HepG2 (cell line): Measurements from ENCODE around the gene MAPK8IP1. TPM values are rescaled to one million over a fixed set of nuclear protein-coding genes. Genes with fewer than 3 reads are reported as not detected.
"Not testable (repeated sequence)": the region's sequence is repeated elsewhere in the genome, so short reads cannot be mapped to it uniquely, and the experiment has no call there.

Source experiments
- ATAC-seq: fragments of 200-7000 bp; cut with Tn5 transposase; 3 replicates; pipeline ENCODE4 v1.9.1; 2020; ENCODE audit warnings: mild to moderate bottlenecking, moderate library complexity
- BruUV-seq: library from RNA; stranded (reverse); fragments of 400-500 nt; replicated peaks from 2 replicates; lab custom pipeline; 2021; lab: Mats Ljungman, UMichigan
- CTCF ChIA-PET: fragments of 300-600 bp; formaldehyde crosslinking; extraction: SDS; loops from one replicate; lab custom pipeline; 2021; ENCODE audit warnings: low total read pairs, inconsistent platforms, low intra/inter-chr PET ratio; lab: Yijun Ruan, JAX
- POLR2A ChIA-PET: fragments of 350-600 bp; sonication (Branson Sonifier 250); formaldehyde crosslinking; loops from one replicate; lab custom pipeline; 2020; ENCODE audit warnings: antibody characterized with exemption, inconsistent platforms; lab: Yijun Ruan, JAX
- DNase-seq: peaks from one replicate; pipeline ENCODE4 v3.0.0-alpha.2; 2015; ENCODE audit warnings: low spot score
- FAIRE-seq: peaks from 3 replicates; lab custom pipeline; 2011; peaks lifted over from hg19 to GRCh38; lab: Jason Lieb, UNC
- H2AFZ ChIP-seq: one replicate; pipeline ENCODE4 v1.6.1; 2011; ENCODE audit warnings: low read length, inconsistent platforms
- H3K27ac ChIP-seq: fragments of 300-600 bp; 3 replicates; pipeline ENCODE4 v1.8.0; 2011; ENCODE audit warnings: mixed run types, mild to moderate bottlenecking, mixed read lengths, low read length, inconsistent platforms; ENCODE audit not compliant: insufficient read depth; ENCODE audit errors: extremely low read length
- H3K27me3 ChIP-seq, 2 experiments: fragments of 200-600 bp in 1 of 2; 2 replicates in 1 of 2; 3 replicates in 1 of 2; pipeline versions ENCODE4 v1.6.0 to v1.8.0; 2011; ENCODE audit warnings: low read length in 2 of 2, mild to moderate bottlenecking in 2 of 2, moderate library complexity in 2 of 2, inconsistent platforms in 1 of 2; ENCODE audit not compliant: insufficient read depth in 2 of 2, control insufficient read depth in 1 of 2
- H3K36me3 ChIP-seq, 2 experiments: fragments of 200-600 bp in 1 of 2; replicated peaks in 1 of 2; 2 replicates in 1 of 2; 3 replicates in 1 of 2; pipeline versions ENCODE4 v1.5.1 to v1.8.0; 2011; ENCODE audit warnings: low read length in 2 of 2, inconsistent platforms in 1 of 2; ENCODE audit not compliant: insufficient read depth in 2 of 2, control insufficient read depth in 1 of 2
- H3K4me1 ChIP-seq: 2 replicates; pipeline ENCODE4 v1.5.1; 2012; ENCODE audit warnings: low read length, inconsistent platforms; ENCODE audit not compliant: insufficient read depth
- H3K4me2 ChIP-seq: 2 replicates; pipeline ENCODE4 v1.6.0; 2011; ENCODE audit warnings: low read depth, low read length, inconsistent platforms
- H3K4me3 ChIP-seq, 3 experiments: fragments of 200-600 bp in 1 of 3; sonication (generic), shearing (Covaris generic) in 1 of 3; replicated peaks in 1 of 3; 2 replicates each; pipeline ENCODE4 v1.5.1; 2011 to 2016; ENCODE audit warnings: low read length in 3 of 3, inconsistent platforms in 2 of 3, low read depth in 2 of 3, mild to moderate bottlenecking in 2 of 3, control low read depth in 1 of 3, mixed read lengths in 1 of 3; ENCODE audit not compliant: insufficient read depth in 1 of 3
- H3K79me2 ChIP-seq: one replicate; pipeline ENCODE4 v1.6.1; 2011; ENCODE audit warnings: low read length, inconsistent platforms; ENCODE audit not compliant: insufficient read depth
- H3K9ac ChIP-seq: 2 replicates; pipeline ENCODE4 v1.6.0; 2011; ENCODE audit warnings: mild to moderate bottlenecking, low read depth, low read length, inconsistent platforms; ENCODE audit not compliant: insufficient read depth
- H3K9me3 ChIP-seq: 2 replicates; pipeline ENCODE4 v1.5.1; 2012; ENCODE audit warnings: mild to moderate bottlenecking, low read length
- H4K20me1 ChIP-seq: 2 replicates; pipeline ENCODE4 v1.6.0; 2011; ENCODE audit warnings: inconsistent platforms, mild to moderate bottlenecking, low read length, moderate library complexity; ENCODE audit not compliant: insufficient read depth
- CREB1 ChIP-seq, 2 experiments: fragments of 450-650 bp in 1 of 2; IDR thresholded peaks; 2 replicates each; pipeline ENCODE4 v1.6.1; 2016 to 2017; ENCODE audit warnings: control low read depth in 1 of 2, mild to moderate bottlenecking in 1 of 2, missing compliant biosample characterization in 1 of 2, missing genetic modification characterization in 1 of 2
- ZNF501 ChIP-seq: sonication (generic); formaldehyde crosslinking; IDR thresholded peaks from 2 replicates; pipeline ENCODE4 v1.5.1; 2020; ENCODE audit warnings: mild to moderate bottlenecking, moderate library complexity, missing genetic modification reagents
- WGBS: methylation state at CpG from one replicate; pipeline ENCODE4 v1.1.6; 2017; ENCODE audit warnings: low lambda C conversion rate; 5-methylcytosine and 5-hydroxymethylcytosine counted together
- in situ Hi-C: cut with HindIII; loops from 2 replicates; pipeline ENCODE4 v1.10.0; 2017; ENCODE audit warnings: low pct_unique_long_range_greater_than_20kb; ENCODE audit not compliant: extremely low pct_ligation_motif_present
- intact Hi-C: fragments of 100-400 bp; cut with micrococcal nuclease; formaldehyde crosslinking; loops from one replicate; pipeline ENCODE4 v1.10.0; 2022; ENCODE audit not compliant: unreplicated experiment
- polyA plus RNA-seq, 8 experiments: library from polyadenylated mRNA; depleted of rRNA in 3 of 8; stranded (reverse) in 7 of 8; unstranded in 1 of 8; fragments of >200 nt; fragmentation: Illumina TruSeq in 4 of 8; extraction: Trizol in 4 of 8; gene quantifications; 2 replicates each; pipeline versions ENCODE4 v1.2.1 to v1.2.3, GENCODE V29; 2011 to 2016; ENCODE audit warnings: low read depth in 4 of 8, missing spikeins in 1 of 8, mixed read lengths in 1 of 8; ENCODE audit not compliant: insufficient read depth in 1 of 8
- total RNA-seq, 5 experiments: library from RNA; depleted of rRNA; stranded (reverse); fragments of >200 nt; fragmentation: Illumina TruSeq; extraction: Trizol; gene quantifications; 2 replicates each; pipeline ENCODE4 v1.2.3, GENCODE V29; 2016; ENCODE audit warnings: low read depth in 1 of 5

Gene MAPK8IP1
- total and polyA plus RNA-seq, 2 of the 13 experiments (the other 11 are each of a cell fraction or from before 2014, with no cell fraction given) = 2.2 to 4.2 TPM

DNA sequence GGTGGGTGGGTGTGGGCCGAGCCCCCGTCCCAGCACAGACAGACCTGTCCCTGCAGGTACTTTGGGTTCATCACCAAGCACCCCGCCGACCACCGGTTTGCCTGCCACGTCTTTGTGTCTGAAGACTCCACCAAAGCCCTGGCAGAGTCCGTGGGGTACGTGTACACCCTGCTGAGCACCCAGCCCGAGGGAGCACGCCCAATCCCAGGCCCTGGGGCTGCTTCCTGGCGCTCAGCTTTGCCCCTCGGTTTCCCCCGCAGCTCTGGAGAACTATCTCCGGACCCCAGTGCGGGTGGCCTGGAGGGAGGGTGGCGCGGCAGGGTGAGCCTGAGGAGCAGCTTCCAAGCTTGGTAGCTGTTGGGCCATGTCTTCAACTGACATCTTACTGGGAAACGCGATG, 19.6 kb downstream of the MAPK8IP1 start:
- no peak for ATAC-seq
- in situ Hi-C loops = no loop called here

DNA sequence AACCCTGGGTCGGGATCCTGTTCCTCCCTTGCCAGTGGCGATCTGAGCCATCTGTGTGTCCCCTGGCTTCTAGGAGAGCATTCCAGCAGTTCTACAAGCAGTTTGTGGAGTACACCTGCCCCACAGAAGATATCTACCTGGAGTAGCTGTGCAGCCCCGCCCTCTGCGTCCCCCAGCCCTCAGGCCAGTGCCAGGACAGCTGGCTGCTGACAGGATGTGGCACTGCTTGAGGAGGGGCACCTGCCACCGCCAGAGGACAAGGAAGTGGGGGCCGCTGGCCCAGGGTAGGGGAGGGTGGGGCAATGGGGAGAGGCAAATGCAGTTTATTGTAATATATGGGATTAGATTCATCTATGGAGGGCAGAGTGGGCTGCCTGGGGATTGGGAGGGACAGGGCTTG, 20.1 kb downstream of the MAPK8IP1 start:
- 89% methylated on average over 4 of the region's 6 CpGs for WGBS
- peaks cover 15% of the 10 kb centered on the region for H3K4me1 ChIP-seq
- H3K36me3 ChIP-seq, ATAC-seq, H2AFZ ChIP-seq, H3K27me3 ChIP-seq, H3K9ac ChIP-seq, FAIRE-seq, intact Hi-C loops, H3K9me3 ChIP-seq, H3K4me2 ChIP-seq, POLR2A ChIA-PET, CTCF ChIA-PET, in situ Hi-C loops, DNase-seq, H3K27ac ChIP-seq, H3K4me3 ChIP-seq, H3K79me2 ChIP-seq, H4K20me1 ChIP-seq, BruUV-seq: not testable (repeated sequence)

More for the DNA sequence above, 19.6 kb downstream of the MAPK8IP1 start:
- Histone ChIP-seq H2AFZ (no peak overlapping the region), H3K4me1 (peaks cover 18% of the 10 kb centered on the region), H3K79me2 (no peaks in the 10 kb centered on the region), H3K9ac (no peak overlapping the region)
- POLR2A ChIA-PET = no interaction called here
- BruUV-seq = no TSS peak
- TF ChIP-seq CREB1 (IDR thresholded peaks at IDR 0.05) = no peak
- no peak for TF ChIP-seq CREB1 (CRISPR knock-in tag; IDR thresholded peaks at IDR 0.05)
- TF ChIP-seq ZNF501 (CRISPR knock-in tag) = no peak
- TF ChIP-seq, all 625 proteins: peak for 0
- CTCF ChIA-PET = no interaction called here
- Histone ChIP-seq H4K20me1 (no peaks in the 10 kb centered on the region), H3K4me3 (no peak overlapping the region), H3K36me3 (no peaks in the 10 kb centered on the region; a peak in 1 of 5 replicates), H3K9me3 (no peaks in the 10 kb centered on the region), H3K4me2 (no peak overlapping the region), H3K27me3 (0 out of 5 replicates have a peak, but pooled peaks cover 0 to 6% of the 10 kb centered on the region in 2 experiments), H3K27ac (no peak overlapping the region)
- FAIRE-seq (no peak), DNase-seq (no peak)
- WGBS = 100% methylated on average over 8 of the region's 19 CpGs
- intact Hi-C loops = no loop called here
